Spleen (tissue), 11 donors: ENCODE results near the gene CROCC2. TPM values are rescaled to one million over a fixed set of nuclear protein-coding genes. Genes with fewer than 3 reads are reported as not detected.
"Not testable (repeated sequence)": the region's sequence is repeated elsewhere in the genome, so short reads cannot be mapped to it uniquely, and the experiment has no call there.

Source experiments
- DNase-seq: peaks from one replicate; pipeline ENCODE4 v3.0.0-alpha.2; 2020
- H3K27ac ChIP-seq, 8 donors: fragments of 200-600 bp; sonication (generic) in 7 of 8; 1 replicate in 4 of 8; 2 replicates in 4 of 8; pipeline versions ENCODE4 v1.5.0 to v1.8.0; 2016 to 2021; ENCODE audit warnings: inconsistent platforms in 4 of 8, mild to moderate bottlenecking in 4 of 8, moderate library complexity in 1 of 8
- H3K27me3 ChIP-seq, 7 donors: fragments of 200-600 bp; sonication (generic) in 6 of 7; replicated peaks in 1 of 7; 1 replicate in 4 of 7; 2 replicates in 3 of 7; pipeline versions ENCODE4 v1.5.0 to v1.8.0; 2016 to 2021; ENCODE audit warnings: inconsistent platforms in 3 of 7, mild to moderate bottlenecking in 1 of 7
- H3K36me3 ChIP-seq, 6 donors: fragments of 200-600 bp; sonication (generic) in 5 of 6; 1 replicate in 4 of 6; 2 replicates in 2 of 6; pipeline versions ENCODE4 v1.5.0 to v1.8.0; 2016 to 2021; ENCODE audit warnings: inconsistent platforms in 2 of 6
- H3K4me1 ChIP-seq, 6 donors: fragments of 200-600 bp; sonication (generic) in 5 of 6; 1 replicate in 3 of 6; 2 replicates in 3 of 6; pipeline versions ENCODE4 v1.5.0 to v1.8.0; 2016 to 2021; ENCODE audit warnings: inconsistent platforms in 3 of 6
- H3K4me3 ChIP-seq, 8 donors: fragments of 200-600 bp; sonication (generic) in 7 of 8; 1 replicate in 4 of 8; 2 replicates in 4 of 8; pipeline versions ENCODE4 v1.5.0 to v1.8.0; 2016 to 2021; ENCODE audit warnings: inconsistent platforms in 4 of 8, mild to moderate bottlenecking in 4 of 8, moderate library complexity in 2 of 8
- H3K9me3 ChIP-seq, 8 donors: fragments of 200-600 bp; sonication (generic) in 7 of 8; 1 replicate in 4 of 8; 2 replicates in 4 of 8; pipeline versions ENCODE4 v1.5.0 to v1.8.0; 2016 to 2021; ENCODE audit warnings: inconsistent platforms in 4 of 8
- CTCF ChIP-seq, 11 experiments: fragments of 200-600 bp in 7 of 11; fragments of 450-650 bp in 4 of 11; sonication (generic) in 4 of 11; IDR thresholded peaks in 8 of 11; conservative IDR thresholded peaks in 3 of 11; 1 replicate in 7 of 11; 2 replicates in 4 of 11; pipeline versions ENCODE4 v1.4.0 to v1.8.0; 2016 to 2021; ENCODE audit warnings: antibody characterized with exemption in 11 of 11, inconsistent platforms in 4 of 11, mild to moderate bottlenecking in 1 of 11
- POLR2A ChIP-seq, 3 donors: fragments of 450-650 bp; IDR thresholded peaks; one replicate each; pipeline ENCODE4 v1.5.1; 2017; ENCODE audit warnings: antibody characterized with exemption in 3 of 3, mild to moderate bottlenecking in 1 of 3
- POLR2AphosphoS5 ChIP-seq, 3 donors: sonication (generic); formaldehyde crosslinking; IDR thresholded peaks; one replicate each; pipeline ENCODE4 v1.5.1; 2017; ENCODE audit warnings: antibody characterized with exemption in 3 of 3
- WGBS, 5 donors: extraction: QIAGEN DNeasy Blood & Tissue Kit in 3 of 5; methylation state at CpG; one replicate each; pipeline versions ENCODE4 v1.1.5 to v1.1.7; 2013 to 2018; 5-methylcytosine and 5-hydroxymethylcytosine counted together
- intact Hi-C: fragments of 100-400 bp; cut with DNase I; formaldehyde crosslinking; loops from one replicate; pipeline ENCODE4 v1.15.0; 2023; ENCODE audit warnings: low total_unique reads
- polyA plus RNA-seq, 3 donors: library from polyadenylated mRNA; stranded (reverse); fragments of 200-250 nt; gene quantifications; one replicate each; pipeline ENCODE4 v1.2.1, GENCODE V29; 2013
- total RNA-seq, 7 donors: library from RNA; depleted of rRNA in 3 of 7; stranded (reverse); fragments of >200 nt in 3 of 7; fragmentation: NEBNext Ultra II Directional in 4 of 7; extraction: Animal tissue kit (Norgen Biotek cat#: 25700) in 4 of 7; gene quantifications; one replicate each; pipeline versions ENCODE4 v1.1.0 to v1.2.1, GENCODE V29; 2016 to 2021
- donor health status: healthy with polysubstance abuse.
- donor health status: DM: no; HTN: no; CAD: no; lungs with moderate emphysema.
- donor health status: DM: no; HTN: no; CAD: no.
- donor health status: Bipolar disorder and iron deficiency.
- donor health status: healthy.
- donor health status: DM: no; HTN: no; CAD: no.
- donor health status: DM: yes; HTN: yes; CAD: no.

Gene CROCC2
- total and polyA plus RNA-seq, 10 donors = 0.04 to 3.6 (median 0.75) TPM

- H3K36me3 ChIP-seq = no peaks in the 10 kb centered on the region
- no peak for DNase-seq
- no peak overlapping the region for H3K27ac ChIP-seq
- intact Hi-C loops = no loop called here
- 67 to 80% (median 69%) methylated on average over 17 of the region's 17 CpGs for WGBS, 5 donors
- peaks cover 0 to under 1% (median 0%) of the 10 kb centered on the region in 6 donors for H3K4me1 ChIP-seq
- peaks cover 0 to 25% (median 0%) of the 10 kb centered on the region in 7 donors for H3K27me3 ChIP-seq
- H3K4me3 ChIP-seq = no peak overlapping the region
- no peaks in the 10 kb centered on the region for H3K9me3 ChIP-seq
- TF ChIP-seq POLR2A (IDR thresholded peaks at IDR 0.05) (no peak), CTCF (IDR thresholded peaks at IDR 0.05 in 8 of 11, conservative IDR thresholded peaks at IDR 0.05 in 3 of 11) (no peak), POLR2AphosphoS5 (IDR thresholded peaks at IDR 0.05) (no peak)
Measured at GRCh38 chr2:240972636-240973521, 66.7 kb downstream of the CROCC2 start.

GRCh38 chr2:240974771-240975572 lies 68.8 kb downstream of the CROCC2 start:
- no peak for DNase-seq
- no peak overlapping the region for H3K27ac ChIP-seq
- H3K9me3 ChIP-seq = no peaks in the 10 kb centered on the region
- peaks cover 0 to 25% (median 0%) of the 10 kb centered on the region in 7 donors for H3K27me3 ChIP-seq
- H3K4me3 ChIP-seq = no peak overlapping the region
- WGBS, 5 donors = 64 to 76% (median 73%) methylated on average over 10 of the region's 10 CpGs
- H3K4me1 ChIP-seq = no peaks in the 10 kb centered on the region
- H3K36me3 ChIP-seq = no peaks in the 10 kb centered on the region
- intact Hi-C loops = no loop called here
- TF ChIP-seq CTCF (IDR thresholded peaks at IDR 0.05 in 8 of 11, conservative IDR thresholded peaks at IDR 0.05 in 3 of 11) = no peak
- TF ChIP-seq POLR2AphosphoS5 (IDR thresholded peaks at IDR 0.05) = no peak
- TF ChIP-seq POLR2A (IDR thresholded peaks at IDR 0.05) = no peak

- H3K4me1 ChIP-seq, DNase-seq, H3K4me3 ChIP-seq, H3K36me3 ChIP-seq, H3K27ac ChIP-seq, intact Hi-C loops, H3K9me3 ChIP-seq: not testable (repeated sequence)
- WGBS, 5 donors = 65 to 93% (median 85%) methylated on average over 3 to 4 of the region's 4 CpGs
- H3K27me3 ChIP-seq = peaks cover 0 to 25% (median 0%) of the 10 kb centered on the region in 7 donors
Measured at GRCh38 chr2:240975903-240976302, 69.8 kb downstream of the CROCC2 start.

- Histone ChIP-seq H3K36me3 (no peaks in the 10 kb centered on the region), H3K4me3 (no peak overlapping the region), H3K9me3 (no peaks in the 10 kb centered on the region), H3K27me3 (peaks cover 0 to 26% (median 0%) of the 10 kb centered on the region in 7 donors), H3K4me1 (peaks cover 0 to 10% (median 8%) of the 10 kb centered on the region in 6 donors), H3K27ac (no peak overlapping the region)
- TF ChIP-seq POLR2AphosphoS5 (IDR thresholded peaks at IDR 0.05) (no peak), POLR2A (IDR thresholded peaks at IDR 0.05) (no peak), CTCF (IDR thresholded peaks at IDR 0.05 in 8 of 11, conservative IDR thresholded peaks at IDR 0.05 in 3 of 11) (no peak)
- WGBS, 5 donors = 23 to 42% (median 33%) methylated on average over 4 of the region's 4 CpGs
- intact Hi-C loops = no loop called here
- DNase-seq = peak; percentile 38
Measured at GRCh38 chr2:240981280-240981679, 75.1 kb downstream of the CROCC2 start.
